ENCODE data around the gene SLC2A1.

The SLC2A1 gene

GRCh38 chr1:42887366-42887765 lies 71.3 kb downstream of the SLC2A1 start:
- DNase-seq = no peak

GRCh38 chr1:42886800-42887199 lies 71.9 kb downstream of the SLC2A1 start:
- DNase-seq = no peak

GRCh38 chr1:42886046-42886739 lies 72.5 kb downstream of the SLC2A1 start:
- no peak for DNase-seq

- no peak for DNase-seq
Observed at GRCh38 chr1:42880384-42880783, 78.3 kb downstream of the SLC2A1 start.

GRCh38 chr1:42877380-42877779 lies 81.3 kb downstream of the SLC2A1 start:
- DNase-seq = no peak

GRCh38 chr1:42876009-42876408 lies 82.7 kb downstream of the SLC2A1 start:
- no peak for DNase-seq

All from activated CD4-positive, CD25-positive, alpha-beta regulatory T cell (primary cell).